COLO668 (cell line): Measurements from ENCODE around the gene PPP2R5B.

Experiments used
- DNase-seq: peaks from one replicate; lab custom pipeline; 2025; ENCODE audit not compliant: unreplicated experiment; lab: John Stamatoyannopoulos, UW

PPP2R5B gene

GRCh38 chr11:64906314-64906635, 18.2 kb upstream of the PPP2R5B start:
- no peak for DNase-seq

- no peak for DNase-seq
Measured at GRCh38 chr11:64908766-64909165, 15.7 kb upstream of the PPP2R5B start.

- no peak for DNase-seq
Measured at GRCh38 chr11:64909653-64910343, 14.7 kb upstream of the PPP2R5B start.

- no peak for DNase-seq
Measured at GRCh38 chr11:64910451-64911093, 13.9 kb upstream of the PPP2R5B start.

GRCh38 chr11:64911142-64911541, 13.3 kb upstream of the PPP2R5B start:
- no peak for DNase-seq

- DNase-seq = no peak
Measured at GRCh38 chr11:64911689-64912088, 12.8 kb upstream of the PPP2R5B start.

GRCh38 chr11:64913171-64913727, 11.2 kb upstream of the PPP2R5B start:
- DNase-seq = no peak

- DNase-seq = no peak
Measured at GRCh38 chr11:64914123-64914522, 10.4 kb upstream of the PPP2R5B start.

- no peak for DNase-seq
Measured at GRCh38 chr11:64915376-64915887, 9.1 kb upstream of the PPP2R5B start.

GRCh38 chr11:64916040-64916774, 8.3 kb upstream of the PPP2R5B start:
- DNase-seq = peak; percentile 45

GRCh38 chr11:64916775-64917662, 7.5 kb upstream of the PPP2R5B start, which contains the start of gene ATG2A:
TSS of gene ATG2A (minus strand) at chr11:64917209. CDS start at chr11:64917135, 74 bp downstream.
- DNase-seq = peak; percentile 98

- no peak for DNase-seq
Measured at GRCh38 chr11:64917663-64917995, 6.9 kb upstream of the PPP2R5B start.

GRCh38 chr11:64918017-64918416, 6.5 kb upstream of the PPP2R5B start:
- no peak for DNase-seq

- DNase-seq = no peak
Measured at GRCh38 chr11:64919627-64920026, 4.9 kb upstream of the PPP2R5B start.

GRCh38 chr11:64920124-64920523, 4.4 kb upstream of the PPP2R5B start:
- DNase-seq = no peak

GRCh38 chr11:64921384-64921783, 3.1 kb upstream of the PPP2R5B start:
- DNase-seq = no peak

GRCh38 chr11:64923151-64923661, 1.3 kb upstream of the PPP2R5B start:
- no peak for DNase-seq

GRCh38 chr11:64924910-64925284, 408 bp downstream of the PPP2R5B start:
- DNase-seq = no peak

GRCh38 chr11:64925536-64926436, 1.3 kb downstream of the PPP2R5B start:
- DNase-seq = no peak

GRCh38 chr11:64926689-64927088, 2.2 kb downstream of the PPP2R5B start:
- no peak for DNase-seq
